Stomach (tissue), 9 donors: Measurements from ENCODE around the gene IGSF11. TPM values are rescaled to one million over a fixed set of nuclear protein-coding genes. Genes with fewer than 3 reads are reported as not detected.

Source experiments
- DNase-seq, 2 donors: peaks; one replicate each; pipeline versions ENCODE4 v3.0.0 to v3.0.0-alpha.2; 2013 to 2019
- H3K27ac ChIP-seq, 5 donors: fragments of 200-600 bp in 4 of 5; sonication (generic) in 4 of 5; one replicate each; pipeline ENCODE4 v1.5.1; 2013 to 2019; ENCODE audit warnings: mild to moderate bottlenecking in 1 of 5, moderate library complexity in 1 of 5
- H3K27me3 ChIP-seq, 3 donors: fragments of 200-600 bp; sonication (generic); one replicate each; pipeline ENCODE4 v1.5.1; 2017 to 2019; ENCODE audit warnings: mixed run types in 1 of 3
- H3K36me3 ChIP-seq, 4 donors: fragments of 200-600 bp; sonication (generic); 1 replicate in 3 of 4; 2 replicates in 1 of 4; pipeline ENCODE4 v1.5.1; 2016 to 2019
- H3K4me1 ChIP-seq, 4 donors: fragments of 200-600 bp; sonication (generic); one replicate each; pipeline ENCODE4 v1.5.1; 2016 to 2019
- H3K4me3 ChIP-seq, 4 donors: fragments of 200-600 bp; sonication (generic) in 3 of 4; one replicate each; pipeline ENCODE4 v1.5.1; 2016 to 2019; ENCODE audit warnings: mild to moderate bottlenecking in 1 of 4
- H3K9me3 ChIP-seq, 4 donors: fragments of 200-600 bp; sonication (generic); one replicate each; pipeline ENCODE4 v1.5.1; 2016 to 2019
- EP300 ChIP-seq: sonication (generic); formaldehyde crosslinking; IDR thresholded peaks from one replicate; pipeline ENCODE4 v1.6.1; 2017; ENCODE audit warnings: antibody characterized with exemption
- POLR2A ChIP-seq, 4 donors: fragments of 450-650 bp; IDR thresholded peaks; one replicate each; pipeline ENCODE4 v1.6.1; 2016; ENCODE audit warnings: antibody characterized with exemption in 4 of 4, control low read depth in 2 of 4, mild to moderate bottlenecking in 1 of 4, moderate library complexity in 1 of 4
- POLR2AphosphoS5 ChIP-seq, 3 donors: sonication (generic); formaldehyde crosslinking; IDR thresholded peaks; one replicate each; pipeline ENCODE4 v1.6.1; 2016; ENCODE audit warnings: antibody characterized with exemption in 3 of 3
- WGBS, 5 donors: extraction: QIAGEN DNeasy Blood & Tissue Kit in 3 of 5; methylation state at CpG; one replicate each; pipeline versions ENCODE4 v1.1.5 to v1.1.7; 2013 to 2018; 5-methylcytosine and 5-hydroxymethylcytosine counted together
- intact Hi-C: fragments of 100-400 bp; cut with DNase I; formaldehyde crosslinking; loops from one replicate; pipeline ENCODE4 v1.15.1; 2023; ENCODE audit warnings: low total_unique reads
- polyA plus RNA-seq, 3 donors: library from polyadenylated mRNA; stranded (reverse); fragments of 200-250 nt; gene quantifications; one replicate each; pipeline ENCODE4 v1.2.3, GENCODE V29; 2013
- total RNA-seq, 5 donors: library from RNA; depleted of rRNA; stranded (reverse); fragments of >200 nt; gene quantifications; one replicate each; pipeline versions ENCODE4 v1.1.0 to v1.2.3, GENCODE V29; 2014 to 2016
- TF ChIP-seq, protein P1 (sequence below), 7 experiments: fragments of 450-650 bp in 4 of 7; fragments of 200-600 bp in 3 of 7; sonication (generic) in 3 of 7; IDR thresholded peaks; one replicate each; pipeline ENCODE4 v1.5.1; 2016 to 2019; ENCODE audit warnings: antibody characterized with exemption in 7 of 7, control low read depth in 2 of 7, mild to moderate bottlenecking in 1 of 7
- donor health status: healthy with polysubstance abuse.
- donor health status: Bipolar disorder and iron deficiency.
- donor health status: healthy.

The IGSF11 gene
- total and polyA plus RNA-seq, 8 donors: 0.55 to 77.7 (median 5.1) TPM; not detected in 4

GRCh38 chr3:119069725-119070124, 35.1 kb upstream of the IGSF11 start:
- Histone ChIP-seq H3K27ac (no peak overlapping the region), H3K36me3 (no peaks in the 10 kb centered on the region), H3K4me3 (no peak overlapping the region), H3K9me3 (peaks cover 0 to 13% (median 4%) of the 10 kb centered on the region in 4 donors), H3K27me3 (no peaks in the 10 kb centered on the region), H3K4me1 (no peaks in the 10 kb centered on the region)
- no peak for DNase-seq
- intact Hi-C loops: no loop called here
- WGBS, 5 donors: 61 to 75% (median 70%) methylated on average over 3 of the region's 3 CpGs
- TF ChIP-seq, protein P1, sequence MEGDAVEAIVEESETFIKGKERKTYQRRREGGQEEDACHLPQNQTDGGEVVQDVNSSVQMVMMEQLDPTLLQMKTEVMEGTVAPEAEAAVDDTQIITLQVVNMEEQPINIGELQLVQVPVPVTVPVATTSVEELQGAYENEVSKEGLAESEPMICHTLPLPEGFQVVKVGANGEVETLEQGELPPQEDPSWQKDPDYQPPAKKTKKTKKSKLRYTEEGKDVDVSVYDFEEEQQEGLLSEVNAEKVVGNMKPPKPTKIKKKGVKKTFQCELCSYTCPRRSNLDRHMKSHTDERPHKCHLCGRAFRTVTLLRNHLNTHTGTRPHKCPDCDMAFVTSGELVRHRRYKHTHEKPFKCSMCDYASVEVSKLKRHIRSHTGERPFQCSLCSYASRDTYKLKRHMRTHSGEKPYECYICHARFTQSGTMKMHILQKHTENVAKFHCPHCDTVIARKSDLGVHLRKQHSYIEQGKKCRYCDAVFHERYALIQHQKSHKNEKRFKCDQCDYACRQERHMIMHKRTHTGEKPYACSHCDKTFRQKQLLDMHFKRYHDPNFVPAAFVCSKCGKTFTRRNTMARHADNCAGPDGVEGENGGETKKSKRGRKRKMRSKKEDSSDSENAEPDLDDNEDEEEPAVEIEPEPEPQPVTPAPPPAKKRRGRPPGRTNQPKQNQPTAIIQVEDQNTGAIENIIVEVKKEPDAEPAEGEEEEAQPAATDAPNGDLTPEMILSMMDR (IDR thresholded peaks at IDR 0.05): no peak
- TF ChIP-seq EP300 (no peak), POLR2A (IDR thresholded peaks at IDR 0.05) (no peak), POLR2AphosphoS5 (IDR thresholded peaks at IDR 0.05) (no peak)

GRCh38 chr3:119063471-119063870, 28.8 kb upstream of the IGSF11 start:
- no peak overlapping the region for H3K27ac ChIP-seq
- no peaks in the 10 kb centered on the region for H3K36me3 ChIP-seq
- H3K27me3 ChIP-seq: no peaks in the 10 kb centered on the region
- H3K4me3 ChIP-seq: no peak overlapping the region
- H3K9me3 ChIP-seq: no peaks in the 10 kb centered on the region
- intact Hi-C loops: no loop called here
- no peak for DNase-seq
- no peak for TF ChIP-seq EP300
- TF ChIP-seq, protein P1 (IDR thresholded peaks at IDR 0.05): no peak
- TF ChIP-seq POLR2A (IDR thresholded peaks at IDR 0.05): no peak
- no peak for TF ChIP-seq POLR2AphosphoS5 (IDR thresholded peaks at IDR 0.05)
- 51 to 68% (median 54%) methylated on average over 1 of the region's 1 CpG for WGBS, 5 donors
- no peaks in the 10 kb centered on the region for H3K4me1 ChIP-seq

DNA sequence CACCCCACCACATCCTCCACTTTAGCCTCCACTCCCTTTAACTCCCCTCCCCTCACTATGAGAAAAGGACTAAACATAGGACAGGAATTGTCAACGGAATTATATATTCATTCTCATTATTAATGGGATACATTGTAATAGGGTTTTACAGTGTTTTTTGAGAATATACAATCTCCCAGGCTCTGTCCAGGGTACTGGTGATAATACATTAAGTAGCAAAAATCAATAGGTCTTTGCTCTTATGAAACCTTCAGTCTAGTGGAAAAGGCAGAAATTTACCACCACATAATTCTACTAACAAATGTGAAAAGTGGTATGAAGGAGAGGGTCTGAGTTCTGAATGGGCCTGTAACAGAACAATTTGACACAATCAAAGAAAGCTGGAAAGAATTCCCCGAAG, 28.2 kb upstream of the IGSF11 start:
- Histone ChIP-seq H3K9me3 (no peaks in the 10 kb centered on the region), H3K4me1 (no peaks in the 10 kb centered on the region), H3K4me3 (no peak overlapping the region), H3K27me3 (no peaks in the 10 kb centered on the region), H3K36me3 (no peaks in the 10 kb centered on the region), H3K27ac (no peak overlapping the region)
- TF ChIP-seq, protein P1 (IDR thresholded peaks at IDR 0.05): no peak
- TF ChIP-seq EP300 (no peak), POLR2A (IDR thresholded peaks at IDR 0.05) (no peak), POLR2AphosphoS5 (IDR thresholded peaks at IDR 0.05) (no peak)
- WGBS, 5 donors: 73 to 85% (median 82%) methylated on average over 2 of the region's 2 CpGs
- intact Hi-C loops: no loop called here
- no peak for DNase-seq

DNA sequence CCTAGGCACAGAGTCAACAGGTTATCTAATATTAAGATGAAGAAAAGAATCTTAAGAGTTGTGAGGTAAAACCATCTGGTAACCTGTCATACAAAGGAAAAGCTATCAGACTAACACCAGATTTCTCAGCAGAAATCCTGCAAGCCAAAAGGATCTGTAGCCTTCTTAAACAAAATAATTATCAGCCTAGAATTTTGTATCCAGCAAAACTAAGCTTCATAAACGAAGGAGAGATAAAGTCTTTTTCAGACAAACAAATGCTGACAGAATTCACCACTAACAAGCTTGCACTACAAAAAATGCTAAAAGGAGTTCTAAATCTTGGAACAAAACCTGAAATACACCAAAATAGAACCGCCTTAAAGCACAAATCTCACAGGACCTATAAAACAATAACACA, 9.9 kb upstream of the IGSF11 start:
- Histone ChIP-seq H3K9me3 (peaks cover 0 to 19% (median 10%) of the 10 kb centered on the region in 4 donors), H3K27me3 (peaks cover 0 to 3% (median 0%) of the 10 kb centered on the region in 3 donors), H3K4me3 (no peak overlapping the region), H3K36me3 (no peaks in the 10 kb centered on the region), H3K27ac (no peak overlapping the region), H3K4me1 (no peaks in the 10 kb centered on the region)
- DNase-seq: no peak
- 66 to 90% (median 79%) methylated on average over 2 of the region's 2 CpGs for WGBS, 5 donors
- TF ChIP-seq POLR2AphosphoS5 (IDR thresholded peaks at IDR 0.05) (no peak), POLR2A (IDR thresholded peaks at IDR 0.05) (no peak), EP300 (no peak)
- TF ChIP-seq, protein P1 (IDR thresholded peaks at IDR 0.05): no peak
- intact Hi-C loops: no loop called here
